Measurements from ENCODE around the gene PEX7.
A peak's percentile ranks its signal among the peaks of the same experiment; 100 is the strongest.
"Not testable (repeated sequence)": the region's sequence is repeated elsewhere in the genome, so short reads cannot be mapped to it uniquely, and the experiment has no call there.

Gene PEX7

DNA sequence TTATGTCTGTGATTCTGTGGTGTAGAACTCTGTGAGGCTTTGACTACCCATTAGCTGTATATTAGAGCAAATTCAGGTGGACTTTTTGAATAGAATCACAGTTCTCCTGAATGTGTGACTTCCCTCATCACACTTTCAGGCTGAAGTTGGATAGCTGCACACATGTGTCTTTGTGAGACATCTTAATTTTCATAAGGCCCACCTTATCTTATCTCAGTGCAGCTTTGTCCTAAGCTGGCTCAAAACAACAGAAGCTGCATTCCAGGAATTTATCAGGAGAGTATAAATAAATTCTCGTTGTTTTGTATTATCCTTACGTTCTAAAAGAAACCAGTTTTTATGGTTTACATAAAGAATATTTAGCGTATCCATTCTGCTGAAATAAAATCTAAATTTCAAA, 73.5 kb downstream of the PEX7 start:
- DNase-seq (ENCODE audit: low spot score): no peak

DNA sequence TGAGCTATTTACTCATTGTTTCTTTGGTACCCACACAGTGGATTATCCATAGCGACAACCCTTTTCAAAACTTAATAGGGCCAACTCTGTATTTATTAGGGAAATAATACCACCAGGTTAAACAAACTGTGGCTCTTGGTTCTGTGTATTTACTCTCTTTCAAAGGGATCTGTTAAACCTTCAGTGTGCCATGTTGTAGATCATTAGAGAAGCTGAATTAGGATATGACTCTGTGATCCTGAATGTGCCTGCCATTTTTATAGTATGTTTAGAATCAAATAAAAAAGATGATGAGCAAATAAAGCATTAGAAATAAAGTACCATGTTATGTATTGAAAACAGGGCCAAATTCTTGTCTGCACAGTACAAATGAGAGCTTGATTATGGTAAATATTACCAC, 74.7 kb downstream of the PEX7 start:
- no peak for DNase-seq (ENCODE audit: low spot score)

DNA sequence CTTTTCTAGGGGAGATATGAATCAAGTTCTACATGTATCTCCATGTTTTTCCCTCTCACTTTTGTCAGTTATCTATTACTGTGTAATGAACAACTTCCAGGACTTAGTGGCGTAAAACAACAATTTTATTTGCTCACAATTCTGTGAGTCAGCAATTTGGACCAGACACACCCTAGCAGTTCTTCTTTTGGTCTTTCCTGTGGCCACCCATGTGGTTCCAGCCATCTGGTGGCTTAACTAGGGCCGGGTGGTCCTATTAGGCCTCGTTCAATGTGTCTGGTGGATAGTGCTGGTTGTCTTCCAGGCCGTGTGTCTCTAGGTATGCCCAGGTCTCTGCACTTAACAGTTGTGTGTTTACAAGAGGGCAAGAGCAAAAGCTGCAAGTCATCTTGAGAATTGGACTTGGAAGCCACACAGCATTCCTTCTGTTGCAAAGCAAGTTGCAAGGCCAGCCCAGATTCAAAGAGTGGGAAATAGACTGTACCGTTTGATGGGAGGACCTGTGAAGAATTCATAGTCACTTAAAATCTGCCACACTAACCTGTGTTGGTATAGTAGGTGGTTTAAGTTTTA, 78.9 kb downstream of the PEX7 start:
- DNase-seq (ENCODE audit: low spot score): no peak

DNA sequence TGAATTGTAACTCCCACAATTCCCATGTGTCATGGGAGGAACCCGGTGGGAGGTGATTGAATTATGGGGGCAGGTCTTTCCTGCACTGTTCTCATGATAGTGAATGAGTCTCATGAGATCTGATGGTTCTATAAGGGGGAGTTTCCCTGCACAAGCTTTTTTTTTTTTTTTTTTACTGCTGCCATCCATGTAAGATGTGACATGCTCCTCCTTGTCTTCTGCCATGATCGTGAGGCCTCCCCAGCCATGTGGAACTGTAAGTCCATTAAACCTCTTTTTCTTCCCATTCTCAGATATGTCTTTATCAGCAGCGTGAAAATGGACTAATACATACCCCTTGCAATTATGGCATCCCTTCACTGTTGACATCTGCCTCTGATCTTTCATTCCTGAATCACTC, 82.1 kb downstream of the PEX7 start:
- not testable (repeated sequence) for DNase-seq (ENCODE audit: low spot score)

DNA sequence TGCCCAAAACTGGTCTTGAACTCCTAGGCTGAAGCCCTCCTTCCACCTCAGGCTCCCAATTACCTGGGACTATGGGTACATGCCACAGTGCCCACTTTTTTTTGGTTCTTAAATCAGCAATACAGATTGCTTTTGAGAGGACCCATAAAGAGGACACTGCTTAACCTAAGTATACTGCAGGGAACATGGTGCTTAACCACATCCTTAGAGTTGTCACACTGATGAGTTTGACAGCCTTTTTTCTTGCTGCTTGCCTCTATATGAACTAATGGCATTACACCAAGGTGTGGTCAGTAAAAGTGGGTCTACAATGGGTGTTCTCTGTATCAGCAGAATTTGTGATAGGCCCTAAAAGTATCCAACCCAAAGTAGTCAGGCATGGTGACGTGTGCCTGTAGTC, 92.6 kb downstream of the PEX7 start:
- no peak for DNase-seq (ENCODE audit: low spot score)

DNA sequence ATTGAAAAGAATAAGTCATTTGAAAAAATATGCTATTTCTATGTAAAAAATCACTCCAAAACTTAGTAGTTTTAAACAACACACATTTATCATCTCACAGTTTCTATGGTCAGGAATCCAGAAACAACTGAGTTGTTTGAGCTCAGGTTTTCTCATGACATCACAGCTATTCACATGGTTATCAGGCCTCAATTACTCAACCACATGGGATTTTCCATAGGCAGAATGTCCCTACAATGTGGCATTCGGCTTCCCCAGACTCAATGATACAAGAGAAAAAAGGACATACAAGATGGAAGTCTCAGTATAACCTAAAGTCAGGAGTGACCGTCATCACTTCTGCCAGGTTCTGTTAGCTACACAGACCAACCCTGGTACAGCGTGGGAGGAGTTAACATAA, 96.3 kb downstream of the PEX7 start:
- no peak for DNase-seq (ENCODE audit: low spot score)

DNA sequence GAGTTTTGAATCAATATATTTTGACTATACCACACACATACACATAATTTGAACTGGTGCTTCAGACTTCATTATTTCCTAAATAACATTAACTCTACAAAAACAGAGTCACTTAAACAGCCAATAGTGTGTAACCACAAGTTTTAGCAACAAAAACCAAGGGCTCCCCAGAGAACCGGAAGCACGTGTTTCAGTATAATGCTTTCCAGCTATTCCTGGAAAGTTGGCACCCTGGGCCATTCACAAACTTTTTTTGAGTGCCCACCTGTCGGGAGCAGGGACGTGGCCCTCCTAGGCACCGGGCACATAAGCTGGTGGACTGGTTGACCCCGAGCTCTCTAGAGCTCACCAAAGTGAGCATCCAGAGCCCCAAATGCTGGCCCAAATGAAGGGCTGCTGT, 97.8 kb downstream of the PEX7 start:
- no peak for DNase-seq (ENCODE audit: low spot score)

DNA sequence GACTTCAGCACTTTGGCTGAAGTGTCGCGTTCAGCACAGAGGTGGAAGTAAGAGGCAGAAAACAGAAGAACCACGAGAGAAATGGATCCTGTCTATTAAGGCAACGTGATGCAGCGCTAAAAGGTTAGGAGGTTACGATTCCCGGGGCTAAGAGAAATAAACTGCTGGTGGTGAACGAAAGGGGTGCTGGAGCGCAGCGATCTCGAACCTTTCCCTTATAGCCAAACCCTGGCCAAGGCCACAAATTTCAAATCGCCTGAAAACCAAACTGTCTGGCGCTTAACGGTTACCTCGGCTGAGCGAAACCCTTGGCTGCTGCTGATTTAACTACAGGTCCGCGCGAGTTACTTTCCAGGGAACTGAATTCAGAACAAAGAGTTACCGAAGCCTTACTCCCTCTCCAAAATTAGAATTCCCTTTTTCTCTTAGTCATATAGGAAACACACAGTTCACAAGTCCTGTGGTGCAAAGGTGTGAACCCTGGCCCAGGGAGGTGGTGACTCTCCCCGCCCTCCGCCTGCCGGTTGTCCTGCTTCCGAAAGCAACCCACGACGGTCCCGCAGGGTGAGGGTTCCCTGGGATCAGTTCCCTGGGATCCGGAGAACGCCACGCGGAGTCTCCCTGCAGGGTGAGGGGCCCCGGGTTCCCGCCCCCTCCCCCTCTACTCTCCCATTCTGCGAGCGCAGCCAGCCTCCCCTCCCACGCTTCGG, 98.4 kb downstream of the PEX7 start:
- DNase-seq (ENCODE audit: low spot score): no peak

DNA sequence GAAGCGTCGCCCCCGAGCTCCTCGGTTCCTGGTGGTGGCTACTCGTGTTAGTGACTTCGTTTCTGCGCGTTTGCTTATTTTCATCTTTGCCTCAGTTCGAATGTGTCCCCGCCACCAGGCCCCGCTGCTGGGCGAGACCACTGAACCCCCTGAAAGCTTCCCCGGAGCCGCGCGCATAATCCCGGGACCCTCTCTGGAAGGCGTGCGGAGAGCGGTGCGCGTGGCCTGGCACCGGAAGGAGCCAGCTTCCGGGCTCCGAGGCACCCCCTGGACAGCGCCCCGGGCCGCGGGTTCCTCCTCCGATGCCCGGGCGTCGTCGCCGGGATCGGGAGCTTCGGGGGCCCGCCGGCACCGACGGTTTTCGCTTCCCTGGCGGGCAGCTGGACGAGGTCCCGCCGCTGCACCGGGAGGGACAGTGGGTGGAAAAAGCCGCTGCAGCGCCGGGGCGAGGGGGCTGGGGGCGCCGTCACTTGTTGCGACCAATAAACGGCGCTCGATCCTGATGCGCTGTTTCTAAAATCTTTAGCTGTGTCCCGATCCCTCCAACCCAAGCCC, 99.1 kb downstream of the PEX7 start:
- DNase-seq (ENCODE audit: low spot score): no peak

DNA sequence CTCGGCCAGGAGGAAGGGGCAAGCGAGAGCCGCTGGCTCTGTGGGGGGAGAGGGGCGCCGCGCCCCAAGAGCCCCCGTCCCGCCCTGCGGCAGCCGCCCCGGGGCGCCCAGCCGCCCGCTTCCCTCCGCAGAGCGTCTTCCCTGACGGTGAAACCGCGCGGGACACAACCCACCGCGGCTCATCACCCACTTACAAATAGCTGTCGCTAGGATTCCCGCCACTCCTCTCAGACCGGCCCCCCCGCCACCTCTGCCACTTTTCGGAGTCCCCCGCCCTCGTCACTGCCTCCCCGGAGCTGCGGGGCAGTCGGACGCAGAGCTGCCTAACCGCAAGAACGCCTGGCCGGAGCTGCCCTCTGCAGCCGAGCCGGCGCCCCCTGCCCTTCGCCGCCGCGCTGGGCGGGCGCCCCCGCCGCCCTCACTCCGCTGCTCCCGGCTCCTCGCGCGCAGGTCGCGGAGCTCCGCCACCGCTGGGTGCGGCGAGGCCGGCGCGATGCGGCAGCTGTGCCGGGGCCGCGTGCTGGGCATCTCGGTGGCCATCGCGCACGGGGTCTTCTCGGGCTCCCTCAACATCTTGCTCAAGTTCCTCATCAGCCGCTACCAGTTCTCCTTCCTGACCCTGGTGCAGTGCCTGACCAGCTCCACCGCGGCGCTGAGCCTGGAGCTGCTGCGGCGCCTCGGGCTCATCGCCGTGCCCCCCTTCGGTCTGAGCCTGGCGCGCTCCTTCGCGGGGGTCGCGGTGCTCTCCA, 99.7 kb downstream of the PEX7 start, which contains the start of gene SLC35D3:
Gene SLC35D3, plus strand, starts transcription at position 366 of the 749 bp plus-strand sequence. Its CDS starts 128 bp downstream, at position 494.
- DNase-seq (ENCODE audit: low spot score): no peak

DNA sequence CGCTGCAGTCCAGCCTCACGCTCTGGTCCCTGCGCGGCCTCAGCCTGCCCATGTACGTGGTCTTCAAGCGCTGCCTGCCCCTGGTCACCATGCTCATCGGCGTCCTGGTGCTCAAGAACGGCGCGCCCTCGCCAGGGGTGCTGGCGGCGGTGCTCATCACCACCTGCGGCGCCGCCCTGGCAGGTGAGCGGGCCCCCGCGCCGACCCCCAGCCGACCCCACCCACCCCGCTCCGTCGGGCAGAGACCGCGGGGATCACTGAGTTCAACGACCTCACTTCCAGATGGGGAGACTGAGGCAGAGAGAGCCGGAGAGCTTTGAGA, 100.3 kb downstream of the PEX7 start:
- no peak for DNase-seq (ENCODE audit: low spot score)

DNA sequence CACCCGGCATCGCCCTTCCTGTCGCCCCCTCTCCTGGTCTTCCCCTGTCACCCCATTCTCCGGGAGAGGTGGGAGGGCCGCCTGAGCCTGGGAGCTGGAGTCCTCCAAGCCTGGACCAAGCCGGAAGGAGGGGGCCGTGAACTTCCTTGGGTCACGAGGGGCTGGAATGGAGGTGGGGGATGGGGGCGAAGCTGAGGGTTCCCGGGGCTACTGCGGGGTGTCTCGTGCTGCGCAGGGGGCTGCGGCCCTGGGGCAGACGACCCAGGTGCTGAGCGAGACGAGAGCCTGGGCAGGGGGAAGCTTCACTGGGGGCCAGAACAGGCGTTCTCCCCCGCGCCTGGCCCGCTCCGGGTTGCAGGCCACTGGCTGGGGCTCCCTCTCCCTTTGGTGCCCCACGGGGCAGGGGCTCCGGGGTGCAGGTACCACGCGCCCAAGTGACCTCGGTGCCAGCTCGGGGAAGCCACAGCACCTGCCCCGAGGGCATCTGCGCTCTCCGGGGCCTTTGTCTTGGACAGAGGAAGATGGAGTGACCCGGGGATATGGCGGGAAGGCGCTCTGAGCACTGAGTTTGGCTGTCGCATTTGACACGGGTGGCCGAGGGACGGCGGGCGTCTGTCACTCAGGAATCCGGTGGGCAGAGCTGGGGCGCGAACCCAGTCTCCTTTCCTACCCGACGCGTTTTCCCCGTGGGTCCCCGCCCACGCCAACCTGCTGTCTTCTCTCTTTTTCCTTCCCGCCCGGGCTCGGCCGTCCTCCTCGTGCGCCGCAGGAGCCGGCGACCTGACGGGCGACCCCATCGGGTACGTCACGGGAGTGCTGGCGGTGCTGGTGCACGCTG, 100.9 kb downstream of the PEX7 start:
- no peak for DNase-seq (ENCODE audit: low spot score)

DNA sequence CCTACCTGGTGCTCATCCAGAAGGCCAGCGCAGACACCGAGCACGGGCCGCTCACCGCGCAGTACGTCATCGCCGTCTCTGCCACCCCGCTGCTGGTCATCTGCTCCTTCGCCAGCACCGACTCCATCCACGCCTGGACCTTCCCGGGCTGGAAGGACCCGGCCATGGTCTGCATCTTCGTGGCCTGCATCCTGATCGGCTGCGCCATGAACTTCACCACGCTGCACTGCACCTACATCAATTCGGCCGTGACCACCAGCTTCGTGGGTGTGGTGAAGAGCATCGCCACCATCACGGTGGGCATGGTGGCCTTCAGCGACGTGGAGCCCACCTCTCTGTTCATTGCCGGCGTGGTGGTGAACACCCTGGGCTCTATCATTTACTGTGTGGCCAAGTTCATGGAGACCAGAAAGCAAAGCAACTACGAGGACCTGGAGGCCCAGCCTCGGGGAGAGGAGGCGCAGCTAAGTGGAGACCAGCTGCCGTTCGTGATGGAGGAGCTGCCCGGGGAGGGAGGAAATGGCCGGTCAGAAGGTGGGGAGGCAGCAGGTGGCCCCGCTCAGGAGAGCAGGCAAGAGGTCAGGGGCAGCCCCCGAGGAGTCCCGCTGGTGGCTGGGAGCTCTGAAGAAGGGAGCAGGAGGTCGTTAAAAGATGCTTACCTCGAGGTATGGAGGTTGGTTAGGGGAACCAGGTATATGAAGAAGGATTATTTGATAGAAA, 101.7 kb downstream of the PEX7 start:
- DNase-seq (ENCODE audit: low spot score): no peak

DNA sequence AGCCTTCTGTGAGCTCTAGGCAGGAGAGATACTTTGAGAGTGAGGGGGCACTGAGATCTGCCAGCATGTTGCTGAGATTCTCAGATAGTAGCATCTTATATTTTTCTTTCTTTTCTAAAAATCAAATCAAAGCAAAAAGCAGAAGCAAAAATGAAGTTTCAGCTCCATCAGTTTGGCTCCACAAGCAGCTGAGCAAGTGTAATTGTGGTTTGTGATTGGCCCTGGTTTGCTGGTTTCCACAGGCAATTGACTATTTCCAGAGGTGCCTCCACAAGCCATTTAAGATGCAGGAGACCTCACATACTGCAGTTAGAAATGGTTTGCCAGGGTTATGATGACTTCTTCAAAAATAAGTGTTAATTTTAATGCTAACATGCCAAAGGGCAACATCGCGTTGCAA, 104.0 kb downstream of the PEX7 start:
- DNase-seq (ENCODE audit: low spot score): no peak

DNA sequence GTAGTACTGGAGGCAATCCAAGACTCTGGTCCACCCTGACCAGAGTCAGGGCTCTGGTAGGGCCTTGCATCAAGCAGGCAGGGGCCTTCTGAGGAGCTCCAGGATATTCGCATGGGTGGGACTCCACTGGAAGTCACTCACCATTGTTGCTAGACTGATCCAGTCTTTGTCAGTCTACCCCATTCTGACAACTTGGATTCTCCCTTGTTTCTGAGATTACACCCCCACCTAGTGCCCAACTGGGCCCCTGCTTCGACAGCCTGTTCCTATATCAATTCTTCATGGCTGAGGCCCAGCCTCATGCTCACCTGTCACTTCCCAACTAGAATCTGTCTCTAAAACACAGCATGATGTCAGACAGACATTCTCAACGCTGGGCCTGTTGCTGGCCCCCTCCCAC, 104.9 kb downstream of the PEX7 start:
- DNase-seq (ENCODE audit: low spot score): peak; percentile 11

DNA sequence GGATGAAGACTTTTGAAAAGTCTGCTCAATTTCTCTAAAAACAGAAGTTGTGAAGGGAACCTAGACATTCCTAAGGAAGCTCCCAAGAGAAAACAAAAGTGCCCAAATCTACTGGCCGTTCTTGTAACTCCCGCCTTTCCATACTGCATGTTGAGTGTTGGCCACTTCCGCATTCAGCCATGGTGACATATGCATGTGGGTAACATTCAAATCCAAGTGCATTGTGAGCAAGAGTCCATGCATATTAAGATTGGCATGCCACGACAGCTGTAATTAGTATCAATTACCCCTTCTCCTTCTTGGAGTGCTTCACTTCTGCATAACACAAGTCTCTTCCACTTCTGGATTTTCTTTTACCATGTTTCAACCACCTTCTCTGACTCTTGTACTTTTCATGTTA, 108.1 kb downstream of the PEX7 start:
- DNase-seq (ENCODE audit: low spot score): no peak

DNA sequence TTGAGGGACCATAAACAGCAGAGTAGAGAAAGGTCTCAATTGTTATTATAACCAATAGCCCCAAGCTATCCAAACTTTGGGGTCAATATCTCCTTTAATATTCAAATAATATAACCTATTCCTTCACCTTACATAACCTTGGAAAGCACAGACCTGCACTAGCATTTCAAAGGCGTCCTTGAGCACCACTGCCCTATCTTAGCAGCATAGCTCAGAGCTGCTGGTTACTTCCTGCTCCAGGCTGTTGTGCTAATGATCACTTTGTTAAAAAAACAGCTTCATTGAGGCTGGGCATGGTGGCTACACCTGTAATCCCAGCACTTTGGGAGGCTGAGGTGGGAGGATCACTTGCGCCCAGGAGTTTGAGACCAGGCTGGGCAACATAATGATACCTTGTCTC, 110.2 kb downstream of the PEX7 start:
- no peak for DNase-seq (ENCODE audit: low spot score)

DNA sequence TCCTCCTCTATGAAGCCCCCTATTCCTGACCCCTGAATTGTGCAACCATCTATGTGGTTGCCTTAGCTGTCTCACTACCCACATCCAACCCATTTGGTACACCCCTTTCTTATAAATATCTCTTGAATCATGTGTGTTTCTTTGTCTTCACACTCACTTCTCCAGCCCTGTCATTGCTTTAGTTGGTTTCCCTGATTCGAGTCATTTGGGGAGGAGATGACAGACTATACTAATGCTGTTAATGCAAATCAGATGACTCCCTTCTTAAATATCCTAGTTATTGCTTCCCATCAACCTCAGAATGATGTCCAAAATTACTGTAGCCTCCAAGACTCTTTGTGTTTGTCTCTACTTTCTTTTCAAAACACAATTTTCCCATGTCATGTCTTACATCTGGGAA, 122.7 kb downstream of the PEX7 start:
- no peak for DNase-seq (ENCODE audit: low spot score)

DNA sequence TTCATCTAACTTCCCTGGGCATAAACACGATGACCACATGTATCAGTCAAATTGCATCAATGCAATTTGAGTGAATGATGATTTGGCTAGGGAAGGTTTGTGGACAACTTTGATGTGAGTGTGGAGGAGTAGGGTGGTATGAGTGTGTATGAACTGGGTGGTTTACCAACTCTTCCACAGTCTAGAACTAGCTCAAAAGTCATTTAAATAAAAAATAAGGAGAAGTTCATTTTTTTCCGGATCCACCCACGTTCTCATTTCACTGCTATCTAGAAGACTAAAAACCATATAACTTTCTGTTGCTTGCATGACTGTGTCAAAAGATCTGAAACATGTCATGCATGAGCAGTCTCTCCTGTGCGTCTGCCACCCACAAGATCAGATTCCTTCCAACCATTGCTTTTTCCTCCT, 123.3 kb downstream of the PEX7 start:
- DNase-seq (ENCODE audit: low spot score): no peak

DNA sequence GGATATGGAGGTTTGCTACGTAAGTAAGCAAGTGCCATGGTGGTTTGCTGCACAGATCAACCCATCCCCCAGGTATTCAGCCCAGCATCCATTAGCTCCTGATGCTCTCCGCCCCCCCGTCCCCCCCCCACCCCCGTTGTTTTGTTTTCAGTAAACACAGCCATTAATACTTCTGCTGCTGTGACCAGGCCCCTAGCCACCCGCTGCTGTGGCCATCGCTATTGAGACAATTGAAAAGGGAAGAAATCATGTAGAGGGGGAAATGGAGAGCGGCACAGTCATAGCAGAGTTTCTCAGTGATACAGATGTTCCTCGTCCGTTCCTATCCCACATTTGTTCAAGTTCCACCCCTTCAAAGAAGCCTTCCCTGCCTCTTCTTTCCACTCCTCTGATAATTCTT, 124.6 kb downstream of the PEX7 start:
- DNase-seq (ENCODE audit: low spot score): no peak

DNA sequence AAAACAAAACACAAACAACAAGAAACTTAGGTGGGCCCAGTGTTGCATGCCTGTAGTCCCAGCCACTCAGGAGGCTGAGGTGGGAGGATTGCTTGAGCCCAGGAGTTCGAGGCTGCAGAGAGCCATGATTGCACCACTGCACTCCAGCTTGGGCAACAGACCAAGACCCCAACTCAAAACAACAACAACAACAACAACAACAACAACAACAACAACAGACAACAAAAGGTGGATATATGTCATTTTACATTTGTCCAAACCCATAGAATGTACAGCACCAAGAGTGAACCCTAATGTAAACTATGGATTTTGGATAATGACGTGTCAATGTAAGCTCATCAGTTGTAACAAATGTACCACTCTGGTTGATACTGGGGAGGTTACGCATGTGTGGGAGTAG, 127.6 kb downstream of the PEX7 start:
- DNase-seq (ENCODE audit: low spot score): not testable (repeated sequence)
